Natural killer cell (primary cell): ENCODE data around the gene CDC42EP3. TPM values are rescaled to one million over a fixed set of nuclear protein-coding genes. Genes with fewer than 3 reads are reported as not detected.

Experiments used
- ATAC-seq, 3 donors: fragments of 150-1000 bp in 2 of 3; fragments of 200-7000 bp in 1 of 3; cut with Tn5 transposase; 1 replicate in 1 of 3; 2 replicates in 2 of 3; pipeline ENCODE4 v1.10.0; 2021; ENCODE audit warnings: mild to moderate bottlenecking in 2 of 3, moderate library complexity in 2 of 3
- DNase-seq, 2 donors: peaks; one replicate each; pipeline versions ENCODE4 v3.0.0 to v3.0.0-alpha.2; 2013 to 2021; ENCODE audit warnings: mixed read lengths in 1 of 2
- H3K27ac ChIP-seq: one replicate; pipeline ENCODE4 v1.5.1; 2013; ENCODE audit warnings: mild to moderate bottlenecking, low read length
- H3K27me3 ChIP-seq: one replicate; pipeline ENCODE4 v1.6.1; 2013; ENCODE audit warnings: low read length; ENCODE audit not compliant: control insufficient read depth, insufficient read depth
- H3K36me3 ChIP-seq: one replicate; pipeline ENCODE4 v1.6.1; 2013; ENCODE audit warnings: low read length; ENCODE audit not compliant: control insufficient read depth, insufficient read depth
- H3K4me1 ChIP-seq: one replicate; pipeline ENCODE4 v1.6.1; 2013; ENCODE audit warnings: low read length; ENCODE audit not compliant: control insufficient read depth, insufficient read depth
- H3K4me3 ChIP-seq: one replicate; pipeline ENCODE4 v1.5.1; 2013; ENCODE audit warnings: low read length
- H3K9me3 ChIP-seq: one replicate; pipeline ENCODE4 v1.6.1; 2013; ENCODE audit warnings: low read length; ENCODE audit not compliant: control insufficient read depth, insufficient read depth
- H3K27ac Mint-ChIP-seq, 2 donors: one replicate each; pipeline ENCODE4 v1.8.0; 2022; ENCODE audit warnings: mild to moderate bottlenecking in 2 of 2, mixed read lengths in 2 of 2, moderate library complexity in 1 of 2
- H3K27me3 Mint-ChIP-seq, 2 donors: one replicate each; pipeline ENCODE4 v1.8.0; 2022; ENCODE audit warnings: low read depth in 2 of 2, mixed read lengths in 2 of 2
- H3K36me3 Mint-ChIP-seq: one replicate; pipeline ENCODE4 v1.8.0; 2022; ENCODE audit warnings: mixed read lengths
- H3K4me1 Mint-ChIP-seq, 2 donors: one replicate each; pipeline ENCODE4 v1.8.0; 2022; ENCODE audit warnings: mixed read lengths in 2 of 2
- H3K4me3 Mint-ChIP-seq: one replicate; pipeline ENCODE4 v1.8.0; 2022; ENCODE audit warnings: mild to moderate bottlenecking, moderate library complexity, mixed read lengths
- H3K9me3 Mint-ChIP-seq, 2 donors: one replicate each; pipeline ENCODE4 v1.8.0; 2022; ENCODE audit warnings: mixed read lengths in 2 of 2
- WGBS: methylation state at CpG from one replicate; pipeline ENCODE4 v1.1.7; 2013; ENCODE audit warnings: missing lambda C conversion rate; ENCODE audit not compliant: insufficient coverage; 5-methylcytosine and 5-hydroxymethylcytosine counted together
- intact Hi-C: fragments of 100-400 bp; cut with micrococcal nuclease; formaldehyde crosslinking; loops from one replicate; pipeline ENCODE4 v1.14.2; 2022
- total RNA-seq, 4 donors: library from RNA; stranded (reverse); fragments of 120-200 nt in 1 of 4; gene quantifications; one replicate each; pipeline versions ENCODE4 v1.2.3 to v1.2.4, GENCODE V29; 2013 to 2022
- TF ChIP-seq, protein P1 (sequence below): fragments of 200-600 bp; IDR thresholded peaks from one replicate; pipeline ENCODE4 v1.8.0; 2022; ENCODE audit warnings: antibody characterized with exemption

CDC42EP3 gene
- total RNA-seq, 3 donors from 2014 or later (not counting 1 experiment from before 2014, with no cell fraction given) = 73.9 to 105 (median 84.6) TPM

DNA sequence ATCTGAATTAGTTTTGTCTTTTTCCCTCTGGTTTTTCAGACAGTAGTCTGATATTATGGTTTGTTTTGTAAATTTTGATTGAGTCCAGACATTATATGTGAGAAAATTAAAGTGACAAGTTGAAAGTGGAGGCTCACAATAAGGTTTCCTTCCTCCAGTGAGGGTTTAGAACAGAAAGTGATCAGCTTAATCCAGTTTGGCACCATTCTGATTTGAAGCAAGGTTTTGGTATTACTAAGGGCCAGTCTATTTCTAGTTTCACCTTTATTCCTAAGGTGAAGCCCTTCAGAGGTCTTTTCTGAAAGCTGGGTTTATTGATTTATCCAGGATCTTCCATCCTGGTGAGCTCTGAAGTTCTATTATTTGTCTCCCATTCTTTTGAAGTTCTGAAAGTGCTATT, 68.7 kb downstream of the CDC42EP3 start:
- TF ChIP-seq, protein P1, sequence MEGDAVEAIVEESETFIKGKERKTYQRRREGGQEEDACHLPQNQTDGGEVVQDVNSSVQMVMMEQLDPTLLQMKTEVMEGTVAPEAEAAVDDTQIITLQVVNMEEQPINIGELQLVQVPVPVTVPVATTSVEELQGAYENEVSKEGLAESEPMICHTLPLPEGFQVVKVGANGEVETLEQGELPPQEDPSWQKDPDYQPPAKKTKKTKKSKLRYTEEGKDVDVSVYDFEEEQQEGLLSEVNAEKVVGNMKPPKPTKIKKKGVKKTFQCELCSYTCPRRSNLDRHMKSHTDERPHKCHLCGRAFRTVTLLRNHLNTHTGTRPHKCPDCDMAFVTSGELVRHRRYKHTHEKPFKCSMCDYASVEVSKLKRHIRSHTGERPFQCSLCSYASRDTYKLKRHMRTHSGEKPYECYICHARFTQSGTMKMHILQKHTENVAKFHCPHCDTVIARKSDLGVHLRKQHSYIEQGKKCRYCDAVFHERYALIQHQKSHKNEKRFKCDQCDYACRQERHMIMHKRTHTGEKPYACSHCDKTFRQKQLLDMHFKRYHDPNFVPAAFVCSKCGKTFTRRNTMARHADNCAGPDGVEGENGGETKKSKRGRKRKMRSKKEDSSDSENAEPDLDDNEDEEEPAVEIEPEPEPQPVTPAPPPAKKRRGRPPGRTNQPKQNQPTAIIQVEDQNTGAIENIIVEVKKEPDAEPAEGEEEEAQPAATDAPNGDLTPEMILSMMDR = no peak
- DNase-seq (no peak), ATAC-seq (no peak)
- Mint-ChIP-seq H3K36me3 (peaks cover 62% of the 10 kb centered on the region), H3K4me1 (peaks cover 63 to 70% of the 10 kb centered on the region in 2 donors), H3K9me3 (peaks cover 7 to 29% of the 10 kb centered on the region in 2 donors), H3K27me3 (no peaks in the 10 kb centered on the region), H3K27ac (peak overlapping the region; percentile 98 to 99), H3K4me3 (peak overlapping the region; percentile 86)
- H3K4me3 ChIP-seq = no peak overlapping the region
- no peaks in the 10 kb centered on the region for H3K36me3 ChIP-seq
- no peaks in the 10 kb centered on the region for H3K27me3 ChIP-seq
- H3K9me3 ChIP-seq = peaks cover 21% of the 10 kb centered on the region
- H3K4me1 ChIP-seq = peaks cover 16% of the 10 kb centered on the region
- peak overlapping the region; percentile 22 for H3K27ac ChIP-seq
- intact Hi-C loops = loop anchor here (2.0 kb wide), 1 partner anchor 22 kb away; no protein-coding TSS in a partner anchor

DNA sequence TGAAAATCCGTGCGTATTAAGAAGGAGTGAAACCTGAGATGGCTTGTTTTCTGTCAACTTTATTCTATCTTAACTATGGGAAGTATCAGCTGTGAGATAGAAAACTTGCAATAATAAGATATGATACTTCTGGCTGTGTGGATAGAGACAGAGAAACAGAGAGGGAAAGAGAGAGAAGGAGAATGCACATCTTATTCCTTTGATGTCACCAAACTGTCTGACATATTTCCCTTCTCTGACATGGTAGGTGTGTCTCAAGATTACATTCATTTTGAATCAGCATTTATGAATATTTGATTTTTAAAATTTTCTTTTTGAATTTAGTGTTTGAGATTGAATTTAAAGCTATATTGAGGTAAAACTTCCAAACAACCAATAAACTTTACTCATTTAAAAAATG, 69.4 kb downstream of the CDC42EP3 start:
- Histone ChIP-seq H3K4me3 (peak overlapping the region; percentile 39), H3K9me3 (peaks cover 21% of the 10 kb centered on the region), H3K4me1 (peaks cover 16% of the 10 kb centered on the region), H3K36me3 (no peaks in the 10 kb centered on the region), H3K27me3 (no peaks in the 10 kb centered on the region), H3K27ac (peak overlapping the region; percentile 93)
- Mint-ChIP-seq H3K9me3 (peaks cover 9 to 28% of the 10 kb centered on the region in 2 donors), H3K4me1 (peaks cover 65 to 67% of the 10 kb centered on the region in 2 donors), H3K27ac (peak overlapping the region; percentile 98 to 99), H3K4me3 (peak overlapping the region; percentile 97), H3K36me3 (peaks cover 62% of the 10 kb centered on the region), H3K27me3 (no peaks in the 10 kb centered on the region)
- no peak for ATAC-seq
- DNase-seq = peak in 1 of 2 donors; percentile 41
- WGBS = 100% methylated on average over 1 of the region's 2 CpGs
- TF ChIP-seq, protein P1 = no peak
- intact Hi-C loops = loop anchor here (2.0 kb wide), 1 partner anchor 23 kb away; no protein-coding TSS in a partner anchor

DNA sequence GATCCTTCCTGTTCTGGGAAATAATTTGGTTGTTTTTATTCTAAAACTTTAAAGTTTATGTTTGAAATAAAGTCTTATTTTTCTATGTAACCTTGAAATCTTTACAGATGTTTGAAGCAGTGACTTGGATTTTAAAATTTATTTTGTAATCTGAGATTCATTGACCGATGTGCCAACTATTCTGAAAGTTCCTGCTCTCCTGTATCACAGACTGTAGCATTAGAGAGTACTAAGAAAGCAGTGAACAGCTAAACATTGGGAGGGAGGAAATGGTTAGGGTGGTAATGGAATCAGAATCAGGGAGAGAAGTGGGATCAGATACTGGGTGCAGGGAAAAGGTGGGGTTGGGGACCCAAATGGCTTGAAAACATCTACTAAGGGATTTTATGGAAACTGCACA, 69.9 kb downstream of the CDC42EP3 start:
- WGBS = 87% methylated on average over 1 of the region's 1 CpG
- peaks cover 16% of the 10 kb centered on the region for H3K4me1 ChIP-seq
- Mint-ChIP-seq H3K9me3 (peaks cover 10 to 31% of the 10 kb centered on the region in 2 donors), H3K4me3 (peak overlapping the region; percentile 97), H3K4me1 (peaks cover 62 to 69% of the 10 kb centered on the region in 2 donors), H3K27ac (peak overlapping the region; percentile 98 to 99), H3K27me3 (no peaks in the 10 kb centered on the region), H3K36me3 (peaks cover 66% of the 10 kb centered on the region)
- H3K36me3 ChIP-seq = no peaks in the 10 kb centered on the region
- H3K9me3 ChIP-seq = peaks cover 19% of the 10 kb centered on the region
- intact Hi-C loops = loop anchor here (2.0 kb wide), 2 partner anchors 15 to 69 kb away; partner anchors contain the start of gene CDC42EP3
- H3K27ac ChIP-seq = peak overlapping the region; percentile 93
- no peak for ATAC-seq
- no peaks in the 10 kb centered on the region for H3K27me3 ChIP-seq
- peak overlapping the region; percentile 39 for H3K4me3 ChIP-seq
- TF ChIP-seq, protein P1 = no peak
- no peak for DNase-seq

DNA sequence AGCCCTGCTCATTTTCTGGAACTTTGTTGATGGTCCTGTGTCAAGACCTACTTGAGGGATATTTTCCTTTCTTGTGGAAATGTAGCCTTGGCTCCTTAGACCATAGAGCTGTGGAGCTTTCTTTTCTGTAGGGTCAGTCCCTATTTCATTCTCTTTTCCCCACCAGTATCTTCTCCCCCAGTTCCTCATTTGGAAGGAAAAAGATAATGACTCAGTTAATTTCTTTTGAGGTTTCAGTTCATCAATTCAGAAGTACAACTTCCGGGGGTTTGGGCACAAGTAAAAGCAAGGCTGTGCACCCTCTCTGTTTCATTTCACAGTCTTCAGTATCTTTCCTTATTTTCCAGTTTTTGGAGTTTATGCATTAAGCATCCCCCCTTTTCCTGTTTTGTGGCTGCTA, 70.7 kb downstream of the CDC42EP3 start:
- H3K4me3 ChIP-seq = peak overlapping the region; percentile 39
- peak in 1 of 3 donors; percentile 11 for ATAC-seq
- Mint-ChIP-seq H3K4me1 (peaks cover 54 to 69% of the 10 kb centered on the region in 2 donors), H3K27me3 (no peaks in the 10 kb centered on the region), H3K27ac (peak overlapping the region; percentile 98 to 99), H3K9me3 (peaks cover 10 to 28% of the 10 kb centered on the region in 2 donors), H3K4me3 (peak overlapping the region; percentile 97), H3K36me3 (peaks cover 69% of the 10 kb centered on the region)
- intact Hi-C loops = loop anchor here (1.0 to 2.0 kb wide), 3 partner anchors 14 to 70 kb away; partner anchors contain the start of gene CDC42EP3
- H3K9me3 ChIP-seq = peaks cover 15% of the 10 kb centered on the region
- DNase-seq = peak in 1 of 2 donors; percentile 34
- no peaks in the 10 kb centered on the region for H3K27me3 ChIP-seq
- WGBS = 32% methylated on average over 1 of the region's 1 CpG
- peak overlapping the region; percentile 93 for H3K27ac ChIP-seq
- no peaks in the 10 kb centered on the region for H3K36me3 ChIP-seq
- TF ChIP-seq, protein P1 = no peak
- peaks cover 16% of the 10 kb centered on the region for H3K4me1 ChIP-seq
